Measurements from ENCODE around the gene GALNS. TPM values are rescaled to one million over a fixed set of nuclear protein-coding genes. Genes with fewer than 3 reads are reported as not detected.

GALNS gene
- total and polyA plus RNA-seq, 2 of the 13 experiments (the other 11 are each of a cell fraction or from before 2014, with no cell fraction given), result 9.2 to 9.8 TPM

GRCh38 chr16:88785106-88785924 is 71.4 kb downstream of the GALNS start, which contains the start of gene PIEZO1 (continued):
- TF ChIP-seq RELA (CRISPR knock-in tag; IDR thresholded peaks at IDR 0.05) (no peak), ZNF280B (CRISPR knock-in tag; IDR thresholded peaks at IDR 0.05; ENCODE audit: borderline replicate concordance) (peak; percentile 85), NFKB2 (CRISPR knock-in tag; IDR thresholded peaks at IDR 0.05; ENCODE audit: borderline replicate concordance) (peak; percentile 87; the same call in 1 of the 2 replicates), ESRRA (CRISPR knock-in tag; IDR thresholded peaks at IDR 0.05; ENCODE audit: low read depth) (0 out of 2 replicates have a peak, but pooled peaks have one; percentile 38), ZNF761 (CRISPR knock-in tag; conservative IDR thresholded peaks at IDR 0.05) (peak; percentile 71; the same call in 1 of the 2 replicates), MXI1 (IDR thresholded peaks at IDR 0.05; ENCODE audit: borderline replicate concordance, low read depth, low read length) (peak; percentile 48; the same call in 1 of the 3 replicates), ZNF576 (CRISPR knock-in tag; IDR thresholded peaks at IDR 0.05) (no peak), ZNF567 (CRISPR knock-in tag; IDR thresholded peaks at IDR 0.05; ENCODE audit: borderline replicate concordance) (0 out of 2 replicates have a peak, but pooled peaks have one; percentile 76), ZNF350 (CRISPR knock-in tag; IDR thresholded peaks at IDR 0.05; ENCODE audit: borderline replicate concordance, low read depth) (peak; percentile 58), RERE (CRISPR knock-in tag; IDR thresholded peaks at IDR 0.05; ENCODE audit: low read depth) (no peak), ZNF639 (CRISPR knock-in tag; conservative IDR thresholded peaks at IDR 0.05) (no peak), ZNF704 (CRISPR knock-in tag; IDR thresholded peaks at IDR 0.05; ENCODE audit: borderline replicate concordance) (0 out of 2 replicates have a peak, but pooled peaks have one; percentile 75), ZNF749 (CRISPR knock-in tag; IDR thresholded peaks at IDR 0.05; ENCODE audit: borderline replicate concordance) (no peak; the same call in 1 of the 2 replicates), ZBTB34 (CRISPR knock-in tag; IDR thresholded peaks at IDR 0.05) (no peak), MAF1 (CRISPR knock-in tag; IDR thresholded peaks at IDR 0.05; ENCODE audit: borderline replicate concordance) (peak; percentile 69; the same call in 1 of the 2 replicates), ZBTB7B (CRISPR knock-in tag; IDR thresholded peaks at IDR 0.05) (peak; percentile 98)
